Measurements from ENCODE around the gene BZW2.

Gene BZW2

DNA sequence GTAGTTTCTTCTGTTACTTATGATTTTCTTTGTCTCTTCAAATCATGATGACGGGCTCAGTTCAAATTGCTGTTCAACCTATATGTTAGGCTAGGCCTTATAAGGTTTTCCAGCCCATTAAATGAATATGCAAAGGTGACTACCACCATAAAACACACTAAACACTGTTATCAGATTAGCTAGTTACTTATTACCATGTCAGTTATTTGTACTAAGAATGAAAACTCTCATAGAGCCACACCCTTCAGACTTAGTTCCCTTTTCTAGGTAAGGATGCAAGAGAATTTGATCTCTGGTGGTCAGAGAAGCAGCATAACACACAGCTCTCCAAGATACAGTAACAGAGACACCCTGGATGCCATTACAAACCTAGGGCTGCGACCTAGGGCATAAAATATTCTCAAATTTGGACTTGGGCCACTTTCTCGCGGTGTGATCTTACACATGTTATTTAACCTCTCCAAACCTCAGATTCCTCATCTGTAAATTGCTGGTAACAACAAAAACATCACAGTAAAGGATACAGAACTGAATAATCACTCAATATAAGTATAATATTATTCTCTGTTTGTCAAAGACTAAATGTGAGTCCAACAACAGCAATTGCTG is 36.0 kb upstream of the BZW2 start:
- no peak overlapping the region for H3K27ac ChIP-seq
- POLR2A ChIA-PET (ENCODE audit: low non-redundant PET): no interaction called here
- CTCF ChIA-PET: no interaction called here
- DNase-seq (ENCODE audit: low spot score): no peak
- TF ChIP-seq, protein P1, sequence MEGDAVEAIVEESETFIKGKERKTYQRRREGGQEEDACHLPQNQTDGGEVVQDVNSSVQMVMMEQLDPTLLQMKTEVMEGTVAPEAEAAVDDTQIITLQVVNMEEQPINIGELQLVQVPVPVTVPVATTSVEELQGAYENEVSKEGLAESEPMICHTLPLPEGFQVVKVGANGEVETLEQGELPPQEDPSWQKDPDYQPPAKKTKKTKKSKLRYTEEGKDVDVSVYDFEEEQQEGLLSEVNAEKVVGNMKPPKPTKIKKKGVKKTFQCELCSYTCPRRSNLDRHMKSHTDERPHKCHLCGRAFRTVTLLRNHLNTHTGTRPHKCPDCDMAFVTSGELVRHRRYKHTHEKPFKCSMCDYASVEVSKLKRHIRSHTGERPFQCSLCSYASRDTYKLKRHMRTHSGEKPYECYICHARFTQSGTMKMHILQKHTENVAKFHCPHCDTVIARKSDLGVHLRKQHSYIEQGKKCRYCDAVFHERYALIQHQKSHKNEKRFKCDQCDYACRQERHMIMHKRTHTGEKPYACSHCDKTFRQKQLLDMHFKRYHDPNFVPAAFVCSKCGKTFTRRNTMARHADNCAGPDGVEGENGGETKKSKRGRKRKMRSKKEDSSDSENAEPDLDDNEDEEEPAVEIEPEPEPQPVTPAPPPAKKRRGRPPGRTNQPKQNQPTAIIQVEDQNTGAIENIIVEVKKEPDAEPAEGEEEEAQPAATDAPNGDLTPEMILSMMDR (conservative IDR thresholded peaks at IDR 0.05; ENCODE audit: low read depth): no peak

DNA sequence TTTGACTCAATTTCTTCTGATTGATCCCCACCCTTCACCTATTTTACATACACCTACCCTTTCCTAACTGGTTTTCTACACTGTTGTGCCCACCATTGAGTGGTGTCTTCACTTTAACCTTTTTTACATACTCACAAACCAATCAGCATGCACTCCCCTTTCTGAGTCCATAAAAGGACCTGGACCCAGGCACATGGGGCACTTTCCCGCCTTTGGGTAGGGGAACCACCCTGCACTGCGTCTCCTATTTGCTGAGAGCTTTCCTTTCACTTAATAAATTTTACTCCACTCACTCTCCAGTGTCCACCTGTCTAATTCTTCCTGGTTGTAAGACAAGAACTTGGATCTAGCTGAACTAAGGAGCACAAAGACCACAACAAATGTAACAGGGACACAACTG is 34.3 kb upstream of the BZW2 start:
- ChIA-PET POLR2A (ENCODE audit: low non-redundant PET) (no interaction called here), CTCF (interaction anchor here (0.5 to 1.4 kb wide), 3 partner anchors 12 to 156 kb away, joined by 3 to 4 read pairs (median 3); no protein-coding TSS in a partner anchor)
- no peak for DNase-seq (ENCODE audit: low spot score)
- TF ChIP-seq, protein P1 (conservative IDR thresholded peaks at IDR 0.05; ENCODE audit: low read depth): no peak
- no peak overlapping the region for H3K27ac ChIP-seq

DNA sequence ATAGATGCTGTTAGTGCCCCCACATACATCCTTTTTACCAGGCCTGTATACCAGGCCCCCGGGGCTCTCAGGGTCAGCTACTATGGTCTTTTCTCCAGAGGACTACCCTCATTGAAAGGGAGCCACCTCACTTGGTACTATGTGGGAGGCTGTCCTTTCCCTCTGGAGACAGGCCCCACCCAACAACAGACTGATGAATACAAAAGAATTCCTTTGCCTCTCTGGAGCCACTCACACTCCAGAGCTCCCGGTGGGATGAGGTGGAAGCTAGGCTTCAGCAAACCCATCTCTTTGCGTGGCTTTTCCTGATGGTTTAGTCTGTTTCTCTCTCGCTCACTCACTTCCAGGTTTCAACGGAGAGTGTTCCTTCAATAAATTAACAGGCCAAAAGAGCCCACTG is 30.8 kb upstream of the BZW2 start:
- ChIA-PET CTCF (interaction anchor here (0.6 kb wide), 1 partner anchor 50 kb away, joined by 3 read pairs; no protein-coding TSS in a partner anchor), POLR2A (ENCODE audit: low non-redundant PET) (no interaction called here)
- H3K27ac ChIP-seq: no peak overlapping the region
- no peak for DNase-seq (ENCODE audit: low spot score)
- TF ChIP-seq, protein P1 (conservative IDR thresholded peaks at IDR 0.05; ENCODE audit: low read depth): no peak

DNA sequence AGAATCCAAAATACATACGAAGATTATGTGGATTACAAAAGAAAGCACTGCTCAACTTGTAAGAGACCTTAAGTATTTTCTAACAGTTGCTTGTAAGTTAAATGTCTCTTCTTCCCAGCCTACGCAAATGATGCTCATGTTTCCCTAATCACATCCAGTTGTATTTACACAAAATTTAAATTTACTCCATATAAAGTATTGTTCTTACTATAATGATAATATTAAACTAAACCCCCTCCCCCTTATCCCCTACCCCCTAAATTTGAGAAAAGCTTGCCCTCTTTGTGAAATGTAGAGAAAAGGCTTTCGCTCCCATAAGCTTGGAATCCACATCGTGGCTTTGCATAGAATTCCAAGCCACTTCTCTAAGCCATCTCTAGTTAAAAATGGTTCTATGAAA is 29.9 kb upstream of the BZW2 start:
- ChIA-PET POLR2A (ENCODE audit: low non-redundant PET) (no interaction called here), CTCF (interaction anchor here (0.5 kb wide), 1 partner anchor 534 kb away, joined by 3 read pairs; no protein-coding TSS in a partner anchor)
- TF ChIP-seq, protein P1 (conservative IDR thresholded peaks at IDR 0.05; ENCODE audit: low read depth): no peak

DNA sequence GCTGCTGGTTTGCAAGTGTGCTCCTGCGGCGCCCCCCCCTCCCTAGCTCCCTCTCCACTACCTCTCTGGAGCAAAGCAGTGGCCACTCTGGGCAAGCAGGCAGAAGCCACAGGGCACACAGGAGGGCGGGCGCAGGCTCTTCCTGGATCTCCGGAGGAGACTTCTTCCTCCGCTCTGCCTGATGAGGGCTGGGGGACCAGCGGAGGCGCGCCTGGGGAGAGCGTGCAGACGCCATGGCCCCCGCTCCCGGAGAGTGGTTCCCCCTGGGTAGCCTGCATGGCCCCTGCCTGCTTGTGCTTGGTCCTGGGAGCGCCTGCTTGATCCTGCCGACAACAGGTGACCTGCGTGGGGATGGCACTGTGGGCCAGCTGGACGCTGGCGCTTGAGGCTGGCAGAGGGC is 29.4 kb upstream of the BZW2 start:
- POLR2A ChIA-PET (ENCODE audit: low non-redundant PET): no interaction called here
- CTCF ChIA-PET: interaction anchor here (0.5 to 1.0 kb wide), 2 partner anchors 230 to 535 kb away, joined by 3 read pairs; no protein-coding TSS in a partner anchor
- no peak overlapping the region for H3K27ac ChIP-seq
- TF ChIP-seq, protein P1 (conservative IDR thresholded peaks at IDR 0.05; ENCODE audit: low read depth): no peak
- no peak for DNase-seq (ENCODE audit: low spot score)

More for the DNA sequence above, 29.9 kb upstream of the BZW2 start:
- H3K27ac ChIP-seq: no peak overlapping the region
- no peak for DNase-seq (ENCODE audit: low spot score)

DNA sequence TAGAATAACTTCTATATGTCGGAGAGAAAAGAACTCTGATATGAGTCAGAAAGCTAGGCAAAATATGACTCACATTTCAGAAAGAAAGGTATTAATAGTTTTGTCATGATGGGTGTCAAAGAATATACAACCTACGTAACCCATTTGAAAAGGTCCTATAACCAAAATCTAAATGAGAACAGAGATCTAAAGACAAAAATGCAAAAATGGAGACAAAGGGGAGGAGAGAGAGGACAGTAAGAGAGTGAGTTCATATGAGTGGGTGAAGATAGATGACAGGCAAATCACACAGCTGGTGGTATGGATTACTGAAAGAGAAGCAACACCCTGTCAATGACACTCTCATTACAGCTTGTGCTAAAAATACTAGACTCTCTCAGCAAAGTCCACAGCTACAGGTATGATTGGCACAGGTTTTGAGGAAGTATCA is 26.0 kb upstream of the BZW2 start:
- no peak for DNase-seq (ENCODE audit: low spot score)
- TF ChIP-seq, protein P1 (conservative IDR thresholded peaks at IDR 0.05; ENCODE audit: low read depth): no peak
- POLR2A ChIA-PET (ENCODE audit: low non-redundant PET): no interaction called here
- CTCF ChIA-PET: interaction anchor here (0.7 kb wide), 1 partner anchor 542 kb away, joined by 3 read pairs; no protein-coding TSS in a partner anchor
- no peak overlapping the region for H3K27ac ChIP-seq

Measured in RWPE1 (cell line).